NOMO-1 treated with DMSO at 0.1 percent for 48 hours (cell line): ENCODE measurements around the gene PBOV1.
"Not testable (repeated sequence)": the region's sequence is repeated elsewhere in the genome, so short reads cannot be mapped to it uniquely, and the experiment has no call there.

ENCODE experiments used
- DNase-seq: peaks from one replicate; lab custom pipeline; 2025; ENCODE audit not compliant: unreplicated experiment; lab: John Stamatoyannopoulos, UW

PBOV1 gene

DNA sequence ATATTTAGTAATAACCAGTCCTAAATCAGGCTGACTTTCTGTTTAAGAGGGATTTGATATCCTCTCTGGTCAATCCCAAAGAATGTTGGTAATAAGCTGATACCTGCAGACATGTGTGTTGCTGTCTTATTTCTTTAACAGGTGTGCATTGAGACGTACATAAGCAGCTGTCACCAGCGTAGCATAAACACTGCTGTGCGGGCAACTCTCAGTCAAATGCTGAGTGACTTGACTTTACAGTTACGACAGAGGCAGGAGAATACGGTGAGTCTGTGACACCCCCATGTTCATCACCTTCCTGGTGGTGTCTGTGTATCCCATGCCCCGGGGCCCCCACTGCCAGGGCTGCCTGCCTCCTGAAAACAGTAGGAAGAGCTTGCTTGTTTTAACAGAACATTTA is 20.1 kb upstream of the PBOV1 start:
- DNase-seq, result no peak

DNA sequence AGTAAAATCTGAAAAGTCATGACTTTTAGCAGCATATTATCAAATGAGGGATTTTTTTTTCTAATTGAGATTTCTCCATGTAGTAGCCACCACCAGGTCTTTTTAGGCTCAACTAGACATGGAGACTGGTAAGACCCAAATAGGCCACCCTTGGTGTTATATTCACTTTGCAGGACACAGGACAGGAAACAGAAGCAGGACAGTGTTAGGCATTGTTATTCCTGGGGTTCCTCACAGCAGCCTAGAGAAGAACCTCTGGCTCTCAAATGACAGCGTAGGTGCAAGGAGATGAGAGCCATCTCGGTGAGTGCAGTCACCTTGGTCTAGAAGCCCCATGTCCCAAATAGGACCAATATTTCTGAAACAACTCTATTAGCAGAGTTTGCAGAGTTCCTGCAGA is 19.2 kb upstream of the PBOV1 start:
- DNase-seq, result no peak

DNA sequence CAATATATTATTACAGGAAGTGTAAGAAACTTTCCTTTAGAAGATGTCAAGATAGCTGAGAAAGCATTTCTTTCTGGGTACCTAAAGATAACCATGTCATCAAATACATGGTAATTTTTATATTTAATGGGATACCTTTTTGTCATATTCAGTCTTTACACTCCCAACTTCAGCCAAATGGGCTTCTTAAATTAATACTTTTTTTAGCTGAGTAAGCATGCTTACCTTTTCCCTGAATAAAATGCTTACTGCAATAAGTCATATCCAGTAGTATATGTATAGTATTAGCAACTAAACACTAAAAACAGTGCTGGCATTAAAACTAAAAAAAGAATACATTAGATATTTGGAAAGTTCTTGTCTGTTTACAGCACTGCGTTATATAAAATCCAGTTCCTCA is 17.4 kb upstream of the PBOV1 start:
- DNase-seq, result no peak

- DNase-seq, result no peak
These were observed 16.9 kb upstream of the PBOV1 start for GRCh38 chr6:138235205-138235604.

GRCh38 chr6:138234363-138234762 is 16.1 kb upstream of the PBOV1 start:
- DNase-seq, result no peak

DNA sequence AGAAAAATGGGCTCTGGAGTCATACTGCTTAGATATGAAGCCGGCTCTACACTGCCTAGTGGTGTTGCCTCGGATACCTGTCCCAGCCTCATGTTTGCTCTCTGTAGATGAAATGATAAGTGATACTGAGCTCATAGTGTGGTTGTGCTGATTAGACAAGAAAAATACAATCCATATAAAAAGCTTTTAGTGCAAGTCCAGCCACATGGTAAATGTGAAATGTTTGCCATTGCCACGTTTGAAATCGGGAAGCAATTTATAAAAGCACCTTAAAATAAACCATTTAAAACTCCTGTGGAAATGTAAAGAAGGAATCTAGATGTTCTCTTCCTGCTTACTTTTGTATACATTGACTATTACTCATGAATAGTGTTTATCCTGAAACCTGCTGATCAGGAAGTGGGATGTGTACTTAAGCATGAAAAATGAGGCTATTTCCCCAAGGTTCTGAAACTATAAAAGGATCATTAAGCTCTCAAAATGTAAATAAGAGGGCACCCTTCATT is 13.1 kb upstream of the PBOV1 start:
- DNase-seq, result no peak

- no peak for DNase-seq
These were observed 12.6 kb upstream of the PBOV1 start for GRCh38 chr6:138230759-138231380.

- DNase-seq, result no peak
These were observed 11.9 kb upstream of the PBOV1 start for GRCh38 chr6:138230221-138230620.

DNA sequence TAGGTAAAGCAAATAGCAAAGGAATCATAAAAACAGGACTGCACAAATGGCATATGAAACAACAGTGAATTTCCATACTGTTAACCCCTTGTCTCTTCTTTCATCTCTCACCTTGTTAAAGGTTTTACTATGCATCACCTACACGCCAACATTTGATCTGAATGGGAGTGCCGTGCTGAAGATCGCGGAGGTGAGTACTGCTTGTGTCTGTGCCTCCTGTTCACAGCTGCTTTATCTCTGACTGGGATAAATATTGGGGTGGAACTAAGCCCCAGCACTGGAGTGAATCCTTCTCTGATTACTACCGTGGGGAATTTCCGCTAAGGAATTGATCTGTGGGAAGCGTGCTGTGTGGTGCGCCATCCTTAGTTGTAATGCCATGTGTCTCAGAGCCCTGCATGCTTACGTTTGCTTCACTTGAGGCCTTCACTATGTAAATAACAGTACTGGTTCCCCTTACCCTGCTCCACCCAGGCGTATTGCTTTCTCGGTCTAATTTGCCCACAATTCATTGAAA is 11.4 kb upstream of the PBOV1 start:
- no peak for DNase-seq

DNA sequence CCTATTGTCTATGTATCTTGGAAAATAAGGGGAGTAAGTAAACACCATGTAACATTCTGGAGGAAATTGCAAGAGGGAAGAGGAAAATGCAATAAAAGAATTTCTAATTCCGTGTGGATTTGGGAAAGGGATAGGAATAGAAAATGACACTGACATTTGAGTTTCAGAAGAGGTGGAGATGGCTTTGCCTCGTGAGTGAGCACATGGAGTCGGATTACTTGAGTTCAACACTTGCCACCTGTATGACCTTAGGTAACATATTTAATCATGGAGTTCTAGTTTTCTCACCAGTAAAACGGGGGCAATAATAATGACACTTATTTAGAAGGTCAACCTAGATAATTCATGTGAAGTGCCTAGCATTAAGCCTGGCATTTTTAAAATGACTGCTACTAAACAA is 10.8 kb upstream of the PBOV1 start:
- no peak for DNase-seq

DNA sequence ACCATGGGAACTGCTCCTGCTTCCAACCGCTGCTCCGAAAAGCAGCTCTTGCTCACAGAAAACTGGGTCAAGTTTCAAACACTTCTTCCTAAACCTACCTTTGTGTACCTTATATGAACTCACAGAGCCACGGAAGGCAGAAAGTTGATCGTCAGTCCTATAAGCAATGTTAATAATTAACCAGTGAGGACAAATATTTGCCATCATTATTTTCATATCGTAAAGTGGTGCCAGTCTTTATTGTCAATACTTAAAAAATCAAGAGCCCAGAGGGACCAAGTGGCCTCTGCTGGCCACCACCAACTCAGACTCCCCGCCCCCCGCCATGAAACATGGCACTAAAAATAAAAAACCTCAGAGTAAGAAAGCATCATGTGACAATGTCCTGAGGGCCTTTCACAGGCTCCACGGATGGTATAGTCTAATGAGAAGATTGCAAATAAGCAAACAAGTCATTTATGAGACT is 9.1 kb upstream of the PBOV1 start:
- no peak for DNase-seq

DNA sequence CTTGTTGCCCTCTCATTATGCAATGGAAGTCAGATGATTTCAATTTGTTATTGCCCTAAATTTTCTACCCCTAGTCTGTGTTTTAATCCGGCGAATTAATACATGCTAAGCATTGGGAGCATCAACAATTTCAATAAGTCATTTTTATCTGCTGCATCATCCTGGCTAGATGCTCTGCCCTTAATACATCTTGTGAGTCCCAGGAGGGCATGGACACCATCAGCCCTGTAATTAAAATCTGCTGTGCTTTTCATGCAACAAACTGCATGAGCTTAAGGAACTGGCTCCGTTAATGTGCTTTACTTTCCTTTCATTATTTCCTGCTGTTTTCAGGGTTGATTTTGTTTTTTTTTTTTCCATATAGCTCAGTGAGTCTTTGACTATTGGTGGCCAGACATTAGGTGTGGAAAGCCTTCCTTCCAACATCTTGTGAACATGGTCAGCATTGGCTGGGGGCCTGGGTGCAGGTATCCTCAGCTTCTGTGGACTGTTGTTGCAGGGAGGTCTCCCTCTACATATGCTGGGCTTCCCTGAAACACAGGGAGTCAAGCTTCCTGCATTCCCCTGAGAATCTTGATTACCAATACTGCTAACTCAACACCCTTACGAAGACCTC is 8.5 kb upstream of the PBOV1 start:
- DNase-seq, result no peak

DNA sequence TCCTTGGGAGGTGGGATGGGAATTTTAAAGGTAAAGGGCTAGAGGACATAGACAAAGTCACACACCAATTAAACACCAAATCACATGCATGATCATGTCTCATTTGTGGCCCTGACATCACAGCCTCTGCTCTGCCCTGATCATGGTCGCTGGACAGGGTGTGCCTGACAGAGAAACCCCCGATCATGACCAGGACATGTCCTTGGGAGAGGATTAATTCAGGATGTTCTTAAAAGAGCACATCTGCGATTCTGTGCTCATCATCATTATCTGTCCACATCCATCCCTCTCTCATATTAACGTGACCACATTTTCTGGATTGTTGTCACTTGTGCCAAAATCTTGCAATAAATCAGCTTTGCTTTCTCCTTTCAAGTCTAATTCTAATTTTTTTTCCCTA is 7.7 kb upstream of the PBOV1 start:
- DNase-seq, result no peak

- no peak for DNase-seq
These were observed 4.7 kb upstream of the PBOV1 start for GRCh38 chr6:138222901-138223546.

DNA sequence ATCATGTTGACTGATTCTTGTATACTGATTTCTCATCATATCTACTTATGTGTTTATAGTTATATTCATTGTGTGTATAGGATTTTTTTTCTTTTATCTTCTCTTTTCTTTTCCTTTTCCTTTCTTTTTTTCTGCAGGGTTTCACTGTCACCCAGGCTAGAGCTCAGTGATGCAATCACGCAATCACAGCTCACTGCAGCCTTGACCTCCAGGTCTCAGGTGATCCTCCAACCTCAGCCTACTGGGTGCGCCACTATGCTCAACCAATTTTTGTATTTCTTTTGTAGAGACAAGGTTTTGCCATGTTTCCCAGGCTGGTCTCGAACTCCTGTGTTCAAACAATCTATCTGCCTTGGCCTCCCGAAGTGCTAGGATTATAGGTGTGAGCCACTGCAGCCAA is 1.6 kb upstream of the PBOV1 start:
- no peak for DNase-seq

DNA sequence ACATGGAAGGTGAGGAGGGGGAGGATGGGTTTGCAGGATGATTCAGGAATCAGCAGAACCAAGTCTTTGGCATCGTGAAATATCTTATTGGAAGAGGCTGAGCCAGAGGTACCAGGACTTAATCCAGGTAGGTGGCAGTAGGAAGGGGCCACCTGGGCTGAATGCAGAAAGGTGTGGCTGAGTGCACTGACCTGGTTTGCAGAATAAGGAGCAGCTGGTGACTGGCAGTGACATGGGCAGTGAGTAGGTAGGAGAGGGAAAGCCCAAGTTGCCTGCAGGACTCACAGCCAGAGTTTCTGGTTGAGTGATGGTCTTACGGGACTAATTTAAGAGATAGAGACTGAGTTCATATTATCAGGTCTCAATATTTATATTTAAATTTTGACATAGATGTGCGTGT is 1.1 kb upstream of the PBOV1 start:
- DNase-seq, result no peak

DNA sequence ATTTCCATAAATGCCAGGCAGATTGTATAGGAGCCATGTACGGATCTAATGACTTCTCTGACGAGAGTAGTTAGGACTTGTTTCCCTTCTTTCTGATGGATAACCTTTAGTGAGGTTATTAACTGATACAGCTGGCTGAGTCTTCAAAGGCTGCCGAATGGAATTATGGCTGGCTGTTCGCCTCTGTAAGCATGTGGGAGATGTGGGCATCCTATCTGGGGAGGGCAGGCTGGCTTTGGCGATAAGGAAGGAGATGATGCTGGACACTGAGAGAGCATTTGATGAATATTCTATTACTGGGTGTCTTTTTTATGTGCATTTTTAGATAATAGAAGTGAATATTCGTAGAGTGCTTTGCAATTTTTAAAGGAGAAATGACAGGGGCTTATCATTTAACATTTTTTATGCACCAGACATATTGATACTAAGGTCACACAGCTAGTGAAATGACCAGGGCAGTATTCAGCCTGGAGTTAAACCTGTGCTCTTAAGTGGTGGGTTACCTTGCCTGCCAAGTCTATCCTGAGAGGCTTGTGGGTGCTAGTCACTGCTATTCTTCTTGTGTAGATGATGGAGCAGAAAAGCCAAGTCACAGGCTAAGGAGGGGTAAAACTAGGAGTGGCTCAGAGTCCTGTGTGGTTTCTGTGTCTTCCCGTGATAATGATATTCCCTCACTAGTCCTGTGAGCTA is 3.1 kb downstream of the PBOV1 start:
- DNase-seq, result no peak

- not testable (repeated sequence) for DNase-seq
These were observed 5.8 kb downstream of the PBOV1 start for GRCh38 chr6:138212530-138212929.

- no peak for DNase-seq
These were observed 6.7 kb downstream of the PBOV1 start for GRCh38 chr6:138211601-138212000.

DNA sequence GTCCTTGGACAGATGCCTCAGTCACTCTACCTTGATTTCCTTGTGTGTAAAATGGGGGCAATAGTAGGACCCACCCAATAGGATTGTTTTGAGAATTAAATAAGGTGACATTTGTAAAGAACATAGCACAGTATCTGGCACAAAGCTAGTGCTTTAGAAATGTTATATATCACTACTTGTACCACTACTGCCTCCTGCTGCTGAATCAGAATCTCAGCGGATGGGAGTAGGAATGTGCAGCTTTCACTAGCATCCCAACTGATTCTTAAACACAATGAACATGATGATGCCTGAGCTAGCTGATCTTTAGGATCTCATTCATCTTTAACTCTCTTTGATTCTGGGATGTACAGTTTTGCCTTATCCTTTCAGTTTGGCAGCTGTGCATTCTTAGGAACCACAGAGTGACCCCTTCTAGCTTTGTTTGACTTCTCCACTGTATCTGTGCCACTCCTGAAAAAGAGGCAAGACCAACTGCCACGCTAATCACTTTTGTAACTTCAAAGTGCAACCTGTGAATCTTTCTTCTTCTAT is 7.2 kb downstream of the PBOV1 start:
- DNase-seq, result no peak

- DNase-seq, result no peak
These were observed 11.4 kb downstream of the PBOV1 start for GRCh38 chr6:138206862-138207261.
